Activated CD4-positive, alpha-beta memory T cell treated with anti-CD3 and anti-CD28 coated beads, Interleukin-2, amount 10 ng/mL, durations not matched to agents 7 days and 5 days (primary cell): ENCODE measurements around the gene LYVE1. TPM values are rescaled to one million over a fixed set of nuclear protein-coding genes. Genes with fewer than 3 reads are reported as not detected.

Experiments
- CTCF ChIA-PET: fragments of 350-600 bp; sonication (Branson Sonifier 250); formaldehyde crosslinking; loops from one replicate; lab custom pipeline; 2021; ENCODE audit warnings: antibody characterized with exemption, inconsistent platforms; lab: Charles Lee
- POLR2A ChIA-PET: fragments of 350-600 bp; sonication (Branson Sonifier 250); formaldehyde crosslinking; loops from one replicate; lab custom pipeline; 2021; ENCODE audit warnings: antibody characterized with exemption; lab: Charles Lee
- DNase-seq: peaks from one replicate; pipeline ENCODE4 v3.0.0-alpha.2; 2020
- H3K27ac Mint-ChIP-seq: one replicate; pipeline ENCODE4 v1.8.0; 2021; ENCODE audit warnings: mild to moderate bottlenecking, mixed read lengths
- H3K27me3 Mint-ChIP-seq: one replicate; pipeline ENCODE4 v1.8.0; 2021; ENCODE audit warnings: mixed read lengths
- H3K36me3 Mint-ChIP-seq: one replicate; pipeline ENCODE4 v1.8.0; 2021; ENCODE audit warnings: low read depth, mixed read lengths
- H3K4me1 Mint-ChIP-seq: one replicate; pipeline ENCODE4 v1.8.0; 2021; ENCODE audit warnings: mixed read lengths
- H3K4me3 Mint-ChIP-seq: one replicate; pipeline ENCODE4 v1.8.0; 2021; ENCODE audit warnings: mild to moderate bottlenecking, mixed read lengths
- H3K9me3 Mint-ChIP-seq: one replicate; pipeline ENCODE4 v1.8.0; 2021; ENCODE audit warnings: mixed read lengths
- total RNA-seq, 2 experiments: library from RNA; stranded (reverse); gene quantifications; one replicate each; pipeline ENCODE4 v1.2.3, GENCODE V29; 2021

LYVE1 gene
- total RNA-seq, 2 experiments from 2014 or later, result not detected

GRCh38 chr11:10529279-10529678 lies 39.2 kb downstream of the LYVE1 start:
- H3K27ac Mint-ChIP-seq, result no peak overlapping the region
- peaks cover 15% of the 10 kb centered on the region for H3K4me1 Mint-ChIP-seq
- ChIA-PET CTCF (interaction anchor here (1.0 kb wide), 1 partner anchor 11 kb away, joined by 6 read pairs; the partner anchor contains the start of gene RNF141), POLR2A (no interaction called here)
- DNase-seq, result no peak
- no peaks in the 10 kb centered on the region for H3K9me3 Mint-ChIP-seq
- H3K4me3 Mint-ChIP-seq, result no peak overlapping the region
- H3K36me3 Mint-ChIP-seq, result peaks cover 33% of the 10 kb centered on the region
- H3K27me3 Mint-ChIP-seq, result no peaks in the 10 kb centered on the region

GRCh38 chr11:10528121-10528520 lies 40.3 kb downstream of the LYVE1 start:
- CTCF ChIA-PET, result interaction anchor here (1.0 to 1.3 kb wide), 2 partner anchors 12 to 125 kb away, joined by 3 to 6 read pairs; partner anchors contain the start of gene RNF141
- Mint-ChIP-seq H3K4me1 (peaks cover 15% of the 10 kb centered on the region), H3K4me3 (no peak overlapping the region), H3K36me3 (peaks cover 32% of the 10 kb centered on the region), H3K9me3 (no peaks in the 10 kb centered on the region), H3K27ac (no peak overlapping the region), H3K27me3 (no peaks in the 10 kb centered on the region)
- no peak for DNase-seq
- POLR2A ChIA-PET, result no interaction called here

- CTCF ChIA-PET, result interaction anchor here (0.8 to 1.3 kb wide), 2 partner anchors 14 to 126 kb away, joined by 3 to 5 read pairs; partner anchors contain the start of gene RNF141
- Mint-ChIP-seq H3K36me3 (peaks cover 32% of the 10 kb centered on the region), H3K27me3 (no peaks in the 10 kb centered on the region), H3K9me3 (no peaks in the 10 kb centered on the region), H3K27ac (no peak overlapping the region), H3K4me3 (no peak overlapping the region), H3K4me1 (peaks cover 15% of the 10 kb centered on the region)
- POLR2A ChIA-PET, result no interaction called here
- DNase-seq, result no peak
These were observed 41.2 kb downstream of the LYVE1 start for GRCh38 chr11:10526974-10527918.

GRCh38 chr11:10524471-10524870 lies 44.0 kb downstream of the LYVE1 start:
- Mint-ChIP-seq H3K27ac (no peak overlapping the region), H3K4me3 (no peak overlapping the region), H3K36me3 (peaks cover 39% of the 10 kb centered on the region), H3K9me3 (no peaks in the 10 kb centered on the region), H3K4me1 (peaks cover 15% of the 10 kb centered on the region), H3K27me3 (no peaks in the 10 kb centered on the region)
- DNase-seq, result no peak
- CTCF ChIA-PET, result interaction anchor here (1.6 kb wide), 1 partner anchor 119 kb away, joined by 4 read pairs; no protein-coding TSS in a partner anchor
- POLR2A ChIA-PET, result no interaction called here

- no peaks in the 10 kb centered on the region for H3K9me3 Mint-ChIP-seq
- POLR2A ChIA-PET, result interaction anchor here (0.9 kb wide), 1 partner anchor 64 kb away, joined by 3 read pairs; no protein-coding TSS in a partner anchor
- no peaks in the 10 kb centered on the region for H3K27me3 Mint-ChIP-seq
- no peak for DNase-seq
- no peak overlapping the region for H3K27ac Mint-ChIP-seq
- no peak overlapping the region for H3K4me3 Mint-ChIP-seq
- CTCF ChIA-PET, result interaction anchor here (0.8 to 1.6 kb wide), 3 partner anchors 19 to 117 kb away, joined by 3 to 4 read pairs (median 3); no protein-coding TSS in a partner anchor
- peaks cover 15% of the 10 kb centered on the region for H3K4me1 Mint-ChIP-seq
- H3K36me3 Mint-ChIP-seq, result peaks cover 43% of the 10 kb centered on the region
These were observed 45.5 kb downstream of the LYVE1 start for GRCh38 chr11:10522921-10523320.

GRCh38 chr11:10522276-10522675 lies 46.2 kb downstream of the LYVE1 start:
- Mint-ChIP-seq H3K9me3 (no peaks in the 10 kb centered on the region), H3K36me3 (peaks cover 42% of the 10 kb centered on the region), H3K27ac (no peak overlapping the region), H3K4me3 (no peak overlapping the region), H3K27me3 (no peaks in the 10 kb centered on the region), H3K4me1 (peaks cover 11% of the 10 kb centered on the region)
- no peak for DNase-seq
- POLR2A ChIA-PET, result no interaction called here
- CTCF ChIA-PET, result no interaction called here

GRCh38 chr11:10520562-10520961 lies 47.9 kb downstream of the LYVE1 start:
- Mint-ChIP-seq H3K4me1 (no peaks in the 10 kb centered on the region), H3K4me3 (no peak overlapping the region), H3K9me3 (no peaks in the 10 kb centered on the region), H3K36me3 (peaks cover 39% of the 10 kb centered on the region), H3K27me3 (no peaks in the 10 kb centered on the region), H3K27ac (no peak overlapping the region)
- ChIA-PET CTCF (interaction anchor here (3.4 kb wide), 1 partner anchor 21 kb away, joined by 30 read pairs; the partner anchor contains the start of gene RNF141), POLR2A (interaction anchor here (1.2 to 2.1 kb wide), 2 partner anchors 20 to 29 kb away, joined by 3 to 6 read pairs; partner anchors contain the start of gene RNF141)
- no peak for DNase-seq

- Mint-ChIP-seq H3K9me3 (no peaks in the 10 kb centered on the region), H3K4me3 (no peak overlapping the region), H3K27me3 (no peaks in the 10 kb centered on the region), H3K27ac (no peak overlapping the region), H3K4me1 (no peaks in the 10 kb centered on the region), H3K36me3 (peaks cover 41% of the 10 kb centered on the region)
- no peak for DNase-seq
- CTCF ChIA-PET, result interaction anchor here (3.4 kb wide), 1 partner anchor 22 kb away, joined by 30 read pairs; the partner anchor contains the start of gene RNF141
- POLR2A ChIA-PET, result interaction anchor here (0.9 to 2.1 kb wide), 2 partner anchors 21 to 106 kb away, joined by 3 to 6 read pairs; partner anchors contain the start of gene RNF141
These were observed 48.8 kb downstream of the LYVE1 start for GRCh38 chr11:10519630-10520029.

- ChIA-PET POLR2A (no interaction called here), CTCF (interaction anchor here (3.4 kb wide), 1 partner anchor 23 kb away, joined by 30 read pairs; the partner anchor contains the start of gene RNF141)
- H3K27ac Mint-ChIP-seq, result no peak overlapping the region
- no peaks in the 10 kb centered on the region for H3K9me3 Mint-ChIP-seq
- DNase-seq, result no peak
- H3K4me1 Mint-ChIP-seq, result no peaks in the 10 kb centered on the region
- no peaks in the 10 kb centered on the region for H3K27me3 Mint-ChIP-seq
- H3K36me3 Mint-ChIP-seq, result peaks cover 41% of the 10 kb centered on the region
- H3K4me3 Mint-ChIP-seq, result no peak overlapping the region
These were observed 49.6 kb downstream of the LYVE1 start for GRCh38 chr11:10518891-10519290.

GRCh38 chr11:10518123-10518522 lies 50.3 kb downstream of the LYVE1 start:
- Mint-ChIP-seq H3K27ac (no peak overlapping the region), H3K36me3 (peaks cover 37% of the 10 kb centered on the region), H3K4me1 (peaks cover 1% of the 10 kb centered on the region), H3K27me3 (no peaks in the 10 kb centered on the region), H3K9me3 (no peaks in the 10 kb centered on the region), H3K4me3 (no peak overlapping the region)
- ChIA-PET POLR2A (no interaction called here), CTCF (interaction anchor here (3.1 kb wide), 1 partner anchor 23 kb away, joined by 21 read pairs; the partner anchor contains the start of gene RNF141)
- no peak for DNase-seq

- ChIA-PET CTCF (interaction anchor here (0.6 to 3.1 kb wide), 2 partner anchors 26 to 213 kb away, joined by 4 to 21 read pairs; partner anchors contain the start of gene RNF141), POLR2A (no interaction called here)
- Mint-ChIP-seq H3K4me3 (no peak overlapping the region), H3K9me3 (no peaks in the 10 kb centered on the region), H3K27ac (no peak overlapping the region), H3K36me3 (peaks cover 33% of the 10 kb centered on the region), H3K4me1 (peaks cover 8% of the 10 kb centered on the region), H3K27me3 (no peaks in the 10 kb centered on the region)
- no peak for DNase-seq
These were observed 53.0 kb downstream of the LYVE1 start for GRCh38 chr11:10515418-10515817.

GRCh38 chr11:10514709-10515108 lies 53.8 kb downstream of the LYVE1 start:
- DNase-seq, result no peak
- peaks cover 8% of the 10 kb centered on the region for H3K4me1 Mint-ChIP-seq
- H3K27me3 Mint-ChIP-seq, result no peaks in the 10 kb centered on the region
- H3K27ac Mint-ChIP-seq, result no peak overlapping the region
- CTCF ChIA-PET, result no interaction called here
- no peaks in the 10 kb centered on the region for H3K9me3 Mint-ChIP-seq
- no peak overlapping the region for H3K4me3 Mint-ChIP-seq
- peaks cover 31% of the 10 kb centered on the region for H3K36me3 Mint-ChIP-seq
- POLR2A ChIA-PET, result no interaction called here

GRCh38 chr11:10514202-10514601 lies 54.3 kb downstream of the LYVE1 start:
- POLR2A ChIA-PET, result no interaction called here
- peaks cover 29% of the 10 kb centered on the region for H3K36me3 Mint-ChIP-seq
- H3K4me1 Mint-ChIP-seq, result peaks cover 8% of the 10 kb centered on the region
- H3K4me3 Mint-ChIP-seq, result no peak overlapping the region
- no peak for DNase-seq
- no peaks in the 10 kb centered on the region for H3K9me3 Mint-ChIP-seq
- CTCF ChIA-PET, result interaction anchor here (2.1 kb wide), 1 partner anchor 101 kb away, joined by 5 read pairs; no protein-coding TSS in a partner anchor
- H3K27ac Mint-ChIP-seq, result no peak overlapping the region
- H3K27me3 Mint-ChIP-seq, result no peaks in the 10 kb centered on the region
